Body of pancreas (tissue), 4 donors: ENCODE results near the gene RNFT2.

Experiments used
- POLR2A ChIP-seq, 3 donors: fragments of 450-650 bp; IDR thresholded peaks; one replicate each; pipeline ENCODE4 v1.6.1; 2016; ENCODE audit warnings: antibody characterized with exemption in 3 of 3, mild to moderate bottlenecking in 2 of 3
- TF ChIP-seq, protein P1 (sequence below), 7 experiments: fragments of 450-650 bp in 4 of 7; fragments of 200-600 bp in 3 of 7; sonication (generic) in 3 of 7; IDR thresholded peaks; one replicate each; pipeline ENCODE4 v1.5.1; 2016 to 2019; ENCODE audit warnings: antibody characterized with exemption in 7 of 7

DNA sequence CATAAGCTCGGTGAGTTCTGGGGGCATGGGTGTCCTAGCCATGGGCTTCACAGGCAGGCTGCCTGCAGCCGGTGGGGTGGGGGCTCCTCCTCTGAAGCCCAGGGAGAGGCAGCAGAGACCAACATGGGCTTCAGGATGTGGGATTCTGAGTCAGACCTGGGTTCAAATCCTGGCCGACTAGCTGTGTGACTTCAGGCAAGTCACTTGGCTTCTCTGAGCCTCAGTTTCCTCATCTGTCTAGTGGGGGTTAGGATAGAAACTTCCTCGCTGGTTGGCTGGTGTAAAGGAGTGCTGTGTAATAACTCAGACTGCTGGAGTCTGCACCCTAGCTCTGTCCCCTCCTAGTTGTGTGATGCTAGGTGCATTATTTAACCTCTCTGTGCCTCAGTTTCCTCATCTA, 12.2 kb downstream of the RNFT2 start:
- no peak for TF ChIP-seq POLR2A (IDR thresholded peaks at IDR 0.05)
- TF ChIP-seq, protein P1, sequence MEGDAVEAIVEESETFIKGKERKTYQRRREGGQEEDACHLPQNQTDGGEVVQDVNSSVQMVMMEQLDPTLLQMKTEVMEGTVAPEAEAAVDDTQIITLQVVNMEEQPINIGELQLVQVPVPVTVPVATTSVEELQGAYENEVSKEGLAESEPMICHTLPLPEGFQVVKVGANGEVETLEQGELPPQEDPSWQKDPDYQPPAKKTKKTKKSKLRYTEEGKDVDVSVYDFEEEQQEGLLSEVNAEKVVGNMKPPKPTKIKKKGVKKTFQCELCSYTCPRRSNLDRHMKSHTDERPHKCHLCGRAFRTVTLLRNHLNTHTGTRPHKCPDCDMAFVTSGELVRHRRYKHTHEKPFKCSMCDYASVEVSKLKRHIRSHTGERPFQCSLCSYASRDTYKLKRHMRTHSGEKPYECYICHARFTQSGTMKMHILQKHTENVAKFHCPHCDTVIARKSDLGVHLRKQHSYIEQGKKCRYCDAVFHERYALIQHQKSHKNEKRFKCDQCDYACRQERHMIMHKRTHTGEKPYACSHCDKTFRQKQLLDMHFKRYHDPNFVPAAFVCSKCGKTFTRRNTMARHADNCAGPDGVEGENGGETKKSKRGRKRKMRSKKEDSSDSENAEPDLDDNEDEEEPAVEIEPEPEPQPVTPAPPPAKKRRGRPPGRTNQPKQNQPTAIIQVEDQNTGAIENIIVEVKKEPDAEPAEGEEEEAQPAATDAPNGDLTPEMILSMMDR (IDR thresholded peaks at IDR 0.05): no peak
